GM18867 (cell line): ENCODE data around the gene RBMS1.

ENCODE experiments used
- ATAC-seq: cut with Tn5 transposase; IDR thresholded peaks from one replicate; pipeline ENCODE4 v1.9.1; 2021; ENCODE audit warnings: mild to moderate bottlenecking, moderate library complexity; ENCODE audit not compliant: unreplicated experiment

Gene RBMS1

GRCh38 chr2:160411955-160412354, 81.7 kb downstream of the RBMS1 start:
- peak; percentile 17 for ATAC-seq

GRCh38 chr2:160411167-160411566, 82.4 kb downstream of the RBMS1 start:
- peak; percentile 31 for ATAC-seq

- no peak for ATAC-seq
Measured at GRCh38 chr2:160409480-160409879, 84.1 kb downstream of the RBMS1 start.

GRCh38 chr2:160408959-160409291, 84.7 kb downstream of the RBMS1 start:
- no peak for ATAC-seq

- no peak for ATAC-seq
Measured at GRCh38 chr2:160408173-160408958, 85.2 kb downstream of the RBMS1 start.

- peak; percentile 61 for ATAC-seq
Measured at GRCh38 chr2:160407393-160408172, 86.0 kb downstream of the RBMS1 start.

GRCh38 chr2:160406591-160407392, 86.8 kb downstream of the RBMS1 start:
- ATAC-seq, result peak; percentile 63

GRCh38 chr2:160405077-160405867, 88.3 kb downstream of the RBMS1 start:
- ATAC-seq, result no peak

GRCh38 chr2:160402997-160403979, 90.3 kb downstream of the RBMS1 start:
- no peak for ATAC-seq

GRCh38 chr2:160402501-160402900, 91.1 kb downstream of the RBMS1 start:
- no peak for ATAC-seq

GRCh38 chr2:160401895-160402294, 91.7 kb downstream of the RBMS1 start:
- peak; percentile 34 for ATAC-seq

GRCh38 chr2:160399880-160400279, 93.7 kb downstream of the RBMS1 start:
- ATAC-seq, result no peak

- no peak for ATAC-seq
Measured at GRCh38 chr2:160397530-160397865, 96.1 kb downstream of the RBMS1 start.

GRCh38 chr2:160394153-160394552, 99.5 kb downstream of the RBMS1 start:
- ATAC-seq, result peak; percentile 100

GRCh38 chr2:160392201-160392600, 101.4 kb downstream of the RBMS1 start:
- no peak for ATAC-seq

- no peak for ATAC-seq
Measured at GRCh38 chr2:160390544-160391455, 102.8 kb downstream of the RBMS1 start.

- no peak for ATAC-seq
Measured at GRCh38 chr2:160389875-160390274, 103.7 kb downstream of the RBMS1 start.

GRCh38 chr2:160388464-160389263, 104.9 kb downstream of the RBMS1 start:
- ATAC-seq, result peak; percentile 67
